Neural cell (in vitro differentiated cells): Measurements from ENCODE around the gene FHOD3. TPM values are rescaled to one million over a fixed set of nuclear protein-coding genes. Genes with fewer than 3 reads are reported as not detected.

Experiments used
- H2AFZ ChIP-seq: fragments of 200-600, 300-800 bp; sonication (generic), shearing (Covaris generic); 2 replicates; pipeline ENCODE4 v1.6.0; 2014; ENCODE audit warnings: low read depth, mild to moderate bottlenecking, antibody characterized with exemption, low read length, moderate library complexity
- H3F3A ChIP-seq: fragments of 200-600 bp; shearing (Covaris generic); 2 replicates; pipeline ENCODE4 v1.6.1; 2016; ENCODE audit warnings: mild to moderate bottlenecking, moderate library complexity, mixed read lengths, antibody characterized with exemption, low read length; ENCODE audit not compliant: insufficient read depth, poor library complexity, severe bottlenecking
- H3K27ac ChIP-seq: fragments of 200-600, 300-800 bp; sonication (generic), shearing (Covaris generic); 2 replicates; pipeline ENCODE4 v1.5.1; 2014; ENCODE audit warnings: mild to moderate bottlenecking, low read length, moderate library complexity
- H3K27me3 ChIP-seq: fragments of 300-800, 200-600 bp; sonication (generic), shearing (Covaris generic); 2 replicates; pipeline ENCODE4 v1.6.0; 2014; ENCODE audit warnings: mild to moderate bottlenecking, low read depth, low read length, moderate library complexity; ENCODE audit not compliant: insufficient read depth
- H3K36me3 ChIP-seq: fragments of 300-800, 200-600 bp; sonication (generic), shearing (Covaris generic); 2 replicates; pipeline ENCODE4 v1.5.1; 2014; ENCODE audit warnings: mild to moderate bottlenecking, antibody characterized with exemption, low read length, moderate library complexity; ENCODE audit not compliant: insufficient read depth
- H3K4me2 ChIP-seq: fragments of 300-800, 200-600 bp; sonication (generic), shearing (Covaris generic); 2 replicates; pipeline ENCODE4 v1.6.0; 2014; ENCODE audit warnings: mild to moderate bottlenecking, low read length
- H3K4me3 ChIP-seq: fragments of 300-800, 200-600 bp; sonication (generic), shearing (Covaris generic); 2 replicates; pipeline ENCODE4 v1.5.1; 2014; ENCODE audit warnings: mild to moderate bottlenecking, low read length, moderate library complexity
- H3K79me2 ChIP-seq: fragments of 200-600 bp; shearing (Covaris generic); replicated peaks from 2 replicates; pipeline ENCODE4 v1.6.0; 2014; ENCODE audit warnings: mild to moderate bottlenecking, low read length, moderate library complexity; ENCODE audit not compliant: insufficient read depth
- H3K9ac ChIP-seq: fragments of 300-800, 200-600 bp; sonication (generic), shearing (Covaris generic); 2 replicates; pipeline ENCODE4 v1.6.1; 2016; ENCODE audit warnings: mild to moderate bottlenecking, low read length, mixed read lengths
- H3K9me2 ChIP-seq: fragments of 200-600 bp; shearing (Covaris generic); 2 replicates; pipeline ENCODE4 v1.6.1; 2016; ENCODE audit warnings: mild to moderate bottlenecking, low read length, mixed read lengths; ENCODE audit not compliant: insufficient read depth
- H3K9me3 ChIP-seq: fragments of 200-600, 300-800 bp; sonication (generic), shearing (Covaris generic); 2 replicates; pipeline ENCODE4 v1.6.1; 2016; ENCODE audit warnings: mild to moderate bottlenecking, mixed run types, low read length, moderate library complexity, mixed read lengths
- H4K20me1 ChIP-seq: fragments of 200-600 bp; shearing (Covaris generic); 2 replicates; pipeline ENCODE4 v1.6.1; 2016; ENCODE audit warnings: mild to moderate bottlenecking, mixed run types; ENCODE audit not compliant: insufficient read depth
- CTCF ChIP-seq: fragments of 450-650 bp; IDR thresholded peaks from 2 replicates; pipeline ENCODE4 v1.5.1; 2014; ENCODE audit warnings: antibody characterized with exemption, mild to moderate bottlenecking, moderate library complexity; ENCODE audit not compliant: poor library complexity, severe bottlenecking
- EP300 ChIP-seq: fragments of 450-650 bp; conservative IDR thresholded peaks from 2 replicates; pipeline ENCODE4 v1.6.1; 2014; ENCODE audit warnings: antibody characterized with exemption, mild to moderate bottlenecking, moderate library complexity; ENCODE audit not compliant: poor library complexity, severe bottlenecking
- MXI1 ChIP-seq: fragments of 450-650 bp; conservative IDR thresholded peaks from 2 replicates; pipeline ENCODE4 v1.6.1; 2014; ENCODE audit warnings: antibody characterized with exemption, mild to moderate bottlenecking; ENCODE audit not compliant: poor library complexity, severe bottlenecking
- POLR2AphosphoS5 ChIP-seq: IDR thresholded peaks from 2 replicates; pipeline ENCODE4 v1.6.1; 2012
- RAD21 ChIP-seq: fragments of 450-650 bp; conservative IDR thresholded peaks from 2 replicates; pipeline ENCODE4 v1.6.1; 2014; ENCODE audit warnings: antibody characterized with exemption, mild to moderate bottlenecking, moderate library complexity
- SMC3 ChIP-seq: fragments of 450-650 bp; conservative IDR thresholded peaks from 2 replicates; pipeline ENCODE4 v1.6.1; 2014; ENCODE audit warnings: antibody characterized with exemption, mild to moderate bottlenecking, moderate library complexity; ENCODE audit not compliant: poor library complexity
- TAF1 ChIP-seq: IDR thresholded peaks from 2 replicates; pipeline ENCODE4 v1.6.1; 2012; ENCODE audit warnings: low read depth
- polyA plus RNA-seq: library from polyadenylated mRNA; depleted of rRNA; stranded (reverse); fragments of >200 nt; gene quantifications from 2 replicates; pipeline ENCODE4 v1.2.3, GENCODE V29; 2014
- TF ChIP-seq, protein P1 (sequence below): IDR thresholded peaks from 2 replicates; pipeline ENCODE4 v1.6.1; 2012; ENCODE audit warnings: borderline replicate concordance

The FHOD3 gene
- polyA plus RNA-seq, 1 donor from 2014 or later = 19.4 TPM

- Histone ChIP-seq H3K4me3 (no peak overlapping the region), H4K20me1 (no peaks in the 10 kb centered on the region), H3K27me3 (no peaks in the 10 kb centered on the region), H3K9me3 (no peaks in the 10 kb centered on the region), H3K27ac (no peak overlapping the region), H3K9ac (no peak overlapping the region), H2AFZ (no peak overlapping the region), H3K79me2 (peaks cover 21% of the 10 kb centered on the region), H3F3A (no peaks in the 10 kb centered on the region), H3K4me2 (no peak overlapping the region), H3K36me3 (no peaks in the 10 kb centered on the region), H3K9me2 (no peaks in the 10 kb centered on the region)
- TF ChIP-seq, protein P1, sequence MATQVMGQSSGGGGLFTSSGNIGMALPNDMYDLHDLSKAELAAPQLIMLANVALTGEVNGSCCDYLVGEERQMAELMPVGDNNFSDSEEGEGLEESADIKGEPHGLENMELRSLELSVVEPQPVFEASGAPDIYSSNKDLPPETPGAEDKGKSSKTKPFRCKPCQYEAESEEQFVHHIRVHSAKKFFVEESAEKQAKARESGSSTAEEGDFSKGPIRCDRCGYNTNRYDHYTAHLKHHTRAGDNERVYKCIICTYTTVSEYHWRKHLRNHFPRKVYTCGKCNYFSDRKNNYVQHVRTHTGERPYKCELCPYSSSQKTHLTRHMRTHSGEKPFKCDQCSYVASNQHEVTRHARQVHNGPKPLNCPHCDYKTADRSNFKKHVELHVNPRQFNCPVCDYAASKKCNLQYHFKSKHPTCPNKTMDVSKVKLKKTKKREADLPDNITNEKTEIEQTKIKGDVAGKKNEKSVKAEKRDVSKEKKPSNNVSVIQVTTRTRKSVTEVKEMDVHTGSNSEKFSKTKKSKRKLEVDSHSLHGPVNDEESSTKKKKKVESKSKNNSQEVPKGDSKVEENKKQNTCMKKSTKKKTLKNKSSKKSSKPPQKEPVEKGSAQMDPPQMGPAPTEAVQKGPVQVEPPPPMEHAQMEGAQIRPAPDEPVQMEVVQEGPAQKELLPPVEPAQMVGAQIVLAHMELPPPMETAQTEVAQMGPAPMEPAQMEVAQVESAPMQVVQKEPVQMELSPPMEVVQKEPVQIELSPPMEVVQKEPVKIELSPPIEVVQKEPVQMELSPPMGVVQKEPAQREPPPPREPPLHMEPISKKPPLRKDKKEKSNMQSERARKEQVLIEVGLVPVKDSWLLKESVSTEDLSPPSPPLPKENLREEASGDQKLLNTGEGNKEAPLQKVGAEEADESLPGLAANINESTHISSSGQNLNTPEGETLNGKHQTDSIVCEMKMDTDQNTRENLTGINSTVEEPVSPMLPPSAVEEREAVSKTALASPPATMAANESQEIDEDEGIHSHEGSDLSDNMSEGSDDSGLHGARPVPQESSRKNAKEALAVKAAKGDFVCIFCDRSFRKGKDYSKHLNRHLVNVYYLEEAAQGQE = no peak
- no peak for TF ChIP-seq RAD21
- no peak for TF ChIP-seq MXI1
- TF ChIP-seq POLR2AphosphoS5 = no peak
- no peak for TF ChIP-seq TAF1
- no peak for TF ChIP-seq SMC3
- no peak for TF ChIP-seq CTCF
- no peak for TF ChIP-seq EP300
These were observed 29.3 kb downstream of the FHOD3 start for GRCh38 chr18:36326771-36327170.

GRCh38 chr18:36327352-36328316 is 30.1 kb downstream of the FHOD3 start:
- no peak for TF ChIP-seq POLR2AphosphoS5
- no peak for TF ChIP-seq EP300
- TF ChIP-seq SMC3 = no peak
- no peak for TF ChIP-seq TAF1
- TF ChIP-seq MXI1 = no peak
- TF ChIP-seq, protein P1 = no peak
- TF ChIP-seq CTCF = no peak
- Histone ChIP-seq H3K4me3 (no peak overlapping the region), H3K79me2 (peaks cover 21% of the 10 kb centered on the region), H2AFZ (no peak overlapping the region), H4K20me1 (no peaks in the 10 kb centered on the region), H3K27ac (no peak overlapping the region), H3K9ac (no peak overlapping the region), H3F3A (no peaks in the 10 kb centered on the region), H3K4me2 (no peak overlapping the region), H3K36me3 (no peaks in the 10 kb centered on the region), H3K9me3 (no peaks in the 10 kb centered on the region), H3K27me3 (no peaks in the 10 kb centered on the region), H3K9me2 (no peaks in the 10 kb centered on the region)
